ENCODE results near the gene HOTAIR.

HOTAIR gene

GRCh38 chr12:53956251-53956887 lies 18.4 kb downstream of the HOTAIR start:
- Histone ChIP-seq H3K4me2 (ENCODE audit: low read length, poor library complexity, severe bottlenecking) (no peak overlapping the region), H3K4ac (ENCODE audit: low read depth in 1 of 2, low read length in 2 of 2) (no peak overlapping the region), H3K4me3 (ENCODE audit: insufficient read depth in 1 of 2, low read depth in 1 of 2, low read length in 2 of 2) (no peak overlapping the region), H2BK15ac (ENCODE audit: low read depth, poor library complexity, severe bottlenecking) (no peak overlapping the region), H3K23ac (ENCODE audit: low read length in 2 of 2) (peak overlapping the region in 1 of 2 experiments; percentile 42), H3K18ac (ENCODE audit: low read depth in 1 of 2, low read length in 2 of 2) (no peak overlapping the region), H2BK12ac (ENCODE audit: low read length in 2 of 2) (no peak overlapping the region), H3K27me3 (ENCODE audit: control insufficient read depth in 1 of 2, insufficient read depth in 1 of 2, low read length in 2 of 2) (peaks cover 99 to 100% of the 10 kb centered on the region in 2 experiments), H3K14ac (ENCODE audit: low read length in 2 of 2) (no peak overlapping the region), H2BK120ac (ENCODE audit: low read depth, low read length) (no peak overlapping the region), H2AFZ (ENCODE audit: low read depth, low read length) (no peak overlapping the region), H2BK5ac (ENCODE audit: low read depth, low read length, poor library complexity, severe bottlenecking) (no peak overlapping the region), H3K36me3 (ENCODE audit: control insufficient read depth in 1 of 2, insufficient read depth in 2 of 2, low read depth in 1 of 2, low read length in 2 of 2) (peaks cover 0 to 9% of the 10 kb centered on the region in 2 experiments), H3K27ac (ENCODE audit: low read length, poor library complexity, severe bottlenecking) (no peak overlapping the region), H2AK5ac (ENCODE audit: low read length, severe bottlenecking) (no peak overlapping the region), H4K8ac (ENCODE audit: low read length) (no peak overlapping the region), H4K91ac (ENCODE audit: low read length) (no peak overlapping the region), H3K9me3 (ENCODE audit: control insufficient read depth, low read length) (peaks cover 18% of the 10 kb centered on the region), H3K4me1 (ENCODE audit: control insufficient read depth, insufficient read depth, low read depth, low read length) (peaks cover 22% of the 10 kb centered on the region), H3K9ac (ENCODE audit: low read length) (no peak overlapping the region), H3K79me1 (replicated peaks; ENCODE audit: low read length, poor library complexity, severe bottlenecking) (no peaks in the 10 kb centered on the region)
- no peak for DNase-seq
- 19% methylated on average over 24 of the region's 25 CpGs for WGBS

- H2BK15ac ChIP-seq (ENCODE audit: low read depth, poor library complexity, severe bottlenecking), result no peak overlapping the region
Measured at GRCh38 chr12:53955776-53956250, 18.9 kb downstream of the HOTAIR start.

GRCh38 chr12:53955036-53955775 lies 19.5 kb downstream of the HOTAIR start:
- peaks cover 99 to 100% of the 10 kb centered on the region in 2 experiments for H3K27me3 ChIP-seq (ENCODE audit: control insufficient read depth in 1 of 2, insufficient read depth in 1 of 2, low read length in 2 of 2)
- no peak overlapping the region for H2BK120ac ChIP-seq (ENCODE audit: low read depth, low read length)
- no peak overlapping the region for H3K27ac ChIP-seq (ENCODE audit: low read length, poor library complexity, severe bottlenecking)
- WGBS, result 6% methylated on average over 54 of the region's 86 CpGs
- H3K18ac ChIP-seq (ENCODE audit: low read depth in 1 of 2, low read length in 2 of 2), result no peak overlapping the region
- H3K9me3 ChIP-seq (ENCODE audit: control insufficient read depth, low read length), result peaks cover 15% of the 10 kb centered on the region
- H3K36me3 ChIP-seq (ENCODE audit: control insufficient read depth in 1 of 2, insufficient read depth in 2 of 2, low read depth in 1 of 2, low read length in 2 of 2), result peaks cover 0 to 9% of the 10 kb centered on the region in 2 experiments
- no peak overlapping the region for H2AK5ac ChIP-seq (ENCODE audit: low read length, severe bottlenecking)
- H2AFZ ChIP-seq (ENCODE audit: low read depth, low read length), result no peak overlapping the region
- no peaks in the 10 kb centered on the region for H3K79me1 ChIP-seq (replicated peaks; ENCODE audit: low read length, poor library complexity, severe bottlenecking)
- H3K9ac ChIP-seq (ENCODE audit: low read length), result no peak overlapping the region
- no peak overlapping the region for H2BK15ac ChIP-seq (ENCODE audit: low read depth, poor library complexity, severe bottlenecking)
- no peak overlapping the region for H3K4me3 ChIP-seq (ENCODE audit: insufficient read depth in 1 of 2, low read depth in 1 of 2, low read length in 2 of 2)
- H3K4me2 ChIP-seq (ENCODE audit: low read length, poor library complexity, severe bottlenecking), result no peak overlapping the region
- no peak overlapping the region for H4K8ac ChIP-seq (ENCODE audit: low read length)
- no peak overlapping the region for H3K4ac ChIP-seq (ENCODE audit: low read depth in 1 of 2, low read length in 2 of 2)
- DNase-seq, result no peak
- no peak overlapping the region for H2BK5ac ChIP-seq (ENCODE audit: low read depth, low read length, poor library complexity, severe bottlenecking)
- peak overlapping the region in 1 of 2 experiments; percentile 63 for H3K23ac ChIP-seq (ENCODE audit: low read length in 2 of 2)
- H3K14ac ChIP-seq (ENCODE audit: low read length in 2 of 2), result no peak overlapping the region
- peaks cover 21% of the 10 kb centered on the region for H3K4me1 ChIP-seq (ENCODE audit: control insufficient read depth, insufficient read depth, low read depth, low read length)
- H4K91ac ChIP-seq (ENCODE audit: low read length), result peak overlapping the region; percentile 7
- H2BK12ac ChIP-seq (ENCODE audit: low read length in 2 of 2), result no peak overlapping the region

More at GRCh38 chr12:53955776-53956250, 18.9 kb downstream of the HOTAIR start:
- no peak overlapping the region for H2BK120ac ChIP-seq (ENCODE audit: low read depth, low read length)
- WGBS, result 15% methylated on average over 9 of the region's 10 CpGs
- H3K4me3 ChIP-seq (ENCODE audit: insufficient read depth in 1 of 2, low read depth in 1 of 2, low read length in 2 of 2), result no peak overlapping the region
- no peak overlapping the region for H3K4ac ChIP-seq (ENCODE audit: low read depth in 1 of 2, low read length in 2 of 2)
- H3K27me3 ChIP-seq (ENCODE audit: control insufficient read depth in 1 of 2, insufficient read depth in 1 of 2, low read length in 2 of 2), result peaks cover 99 to 100% of the 10 kb centered on the region in 2 experiments
- H2AFZ ChIP-seq (ENCODE audit: low read depth, low read length), result no peak overlapping the region
- H3K79me1 ChIP-seq (replicated peaks; ENCODE audit: low read length, poor library complexity, severe bottlenecking), result no peaks in the 10 kb centered on the region
- H3K36me3 ChIP-seq (ENCODE audit: control insufficient read depth in 1 of 2, insufficient read depth in 2 of 2, low read depth in 1 of 2, low read length in 2 of 2), result peaks cover 0 to 9% of the 10 kb centered on the region in 2 experiments
- no peak overlapping the region for H3K23ac ChIP-seq (ENCODE audit: low read length in 2 of 2)
- no peak overlapping the region for H2BK5ac ChIP-seq (ENCODE audit: low read depth, low read length, poor library complexity, severe bottlenecking)
- H2BK12ac ChIP-seq (ENCODE audit: low read length in 2 of 2), result no peak overlapping the region
- no peak for DNase-seq
- H3K18ac ChIP-seq (ENCODE audit: low read depth in 1 of 2, low read length in 2 of 2), result no peak overlapping the region
- H4K91ac ChIP-seq (ENCODE audit: low read length), result no peak overlapping the region
- H3K4me1 ChIP-seq (ENCODE audit: control insufficient read depth, insufficient read depth, low read depth, low read length), result peaks cover 21% of the 10 kb centered on the region
- no peak overlapping the region for H3K14ac ChIP-seq (ENCODE audit: low read length in 2 of 2)
- H3K27ac ChIP-seq (ENCODE audit: low read length, poor library complexity, severe bottlenecking), result no peak overlapping the region
- no peak overlapping the region for H3K4me2 ChIP-seq (ENCODE audit: low read length, poor library complexity, severe bottlenecking)
- H2AK5ac ChIP-seq (ENCODE audit: low read length, severe bottlenecking), result no peak overlapping the region
- H3K9me3 ChIP-seq (ENCODE audit: control insufficient read depth, low read length), result peaks cover 18% of the 10 kb centered on the region
- H4K8ac ChIP-seq (ENCODE audit: low read length), result no peak overlapping the region
- no peak overlapping the region for H3K9ac ChIP-seq (ENCODE audit: low read length)

- no peak within 1 kb of the TSS for H3K4me2 ChIP-seq (ENCODE audit: low read length, poor library complexity, severe bottlenecking)
- no peak within 1 kb of the TSS for H3K9ac ChIP-seq (ENCODE audit: low read length)
- no peak within 1 kb of the TSS for H3K27ac ChIP-seq (ENCODE audit: low read length, poor library complexity, severe bottlenecking)
- peaks cover 9% of the 10 kb centered on the region for H3K9me3 ChIP-seq (ENCODE audit: control insufficient read depth, low read length)
- peaks cover 0 to 9% of the 10 kb centered on the region in 2 experiments for H3K36me3 ChIP-seq (ENCODE audit: control insufficient read depth in 1 of 2, insufficient read depth in 2 of 2, low read depth in 1 of 2, low read length in 2 of 2)
- WGBS, result 13% methylated on average over 13 of the region's 20 CpGs
- no peak within 1 kb of the TSS for H4K8ac ChIP-seq (ENCODE audit: low read length)
- no peak within 1 kb of the TSS for H3K4me3 ChIP-seq (ENCODE audit: insufficient read depth in 1 of 2, low read depth in 1 of 2, low read length in 2 of 2)
- H3K79me1 ChIP-seq (replicated peaks; ENCODE audit: low read length, poor library complexity, severe bottlenecking), result no peaks in the 10 kb centered on the region
- no peak within 1 kb of the TSS for H3K18ac ChIP-seq (ENCODE audit: low read depth in 1 of 2, low read length in 2 of 2)
- H2AK5ac ChIP-seq (ENCODE audit: low read length, severe bottlenecking), result no peak within 1 kb of the TSS
- H2BK15ac ChIP-seq (ENCODE audit: low read depth, poor library complexity, severe bottlenecking), result no peak within 1 kb of the TSS
- H4K91ac ChIP-seq (ENCODE audit: low read length), result peak within 1 kb of the TSS; percentile 7
- H3K14ac ChIP-seq (ENCODE audit: low read length in 2 of 2), result no peak within 1 kb of the TSS
- DNase-seq, result no peak
- peak within 1 kb of the TSS in 1 of 2 experiments; percentile 63 for H3K23ac ChIP-seq (ENCODE audit: low read length in 2 of 2)
- H3K4ac ChIP-seq (ENCODE audit: low read depth in 1 of 2, low read length in 2 of 2), result no peak within 1 kb of the TSS
- peaks cover 99 to 100% of the 10 kb centered on the region in 2 experiments for H3K27me3 ChIP-seq (ENCODE audit: control insufficient read depth in 1 of 2, insufficient read depth in 1 of 2, low read length in 2 of 2)
- no peak within 1 kb of the TSS for H2BK120ac ChIP-seq (ENCODE audit: low read depth, low read length)
- no peak within 1 kb of the TSS for H2BK5ac ChIP-seq (ENCODE audit: low read depth, low read length, poor library complexity, severe bottlenecking)
- no peak within 1 kb of the TSS for H2BK12ac ChIP-seq (ENCODE audit: low read length in 2 of 2)
- peaks cover 24% of the 10 kb centered on the region for H3K4me1 ChIP-seq (ENCODE audit: control insufficient read depth, insufficient read depth, low read depth, low read length)
- H2AFZ ChIP-seq (ENCODE audit: low read depth, low read length), result no peak within 1 kb of the TSS
Measured at GRCh38 chr12:53954694-53955035, 20.1 kb downstream of the HOTAIR start, which contains the start of gene HOXC12. Gene HOXC12 (plus strand): TSS chr12:53954903. CDS start chr12:53954930, 27 bp downstream.

Measured in mesenchymal stem cell (in vitro differentiated cells and primary cell).